Mesendoderm (in vitro differentiated cells): ENCODE results near the gene ANKMY1.

Experiments used
- DNase-seq: peaks from one replicate; pipeline ENCODE4 v3.0.0; 2013
- H2AK5ac ChIP-seq: 2 replicates; pipeline ENCODE4 v1.6.1; 2013; ENCODE audit warnings: low read length, inconsistent platforms
- H2BK120ac ChIP-seq: 2 replicates; pipeline ENCODE4 v1.6.1; 2013; ENCODE audit warnings: low read depth, mild to moderate bottlenecking, low read length, moderate library complexity, mixed read lengths
- H2BK15ac ChIP-seq: replicated peaks from 2 replicates; pipeline ENCODE4 v1.6.1; 2013; ENCODE audit warnings: low read depth, mild to moderate bottlenecking, moderate library complexity
- H2BK5ac ChIP-seq: 2 replicates; pipeline ENCODE4 v1.6.1; 2013; ENCODE audit warnings: low read length, inconsistent platforms
- H3K18ac ChIP-seq: 2 replicates; pipeline ENCODE4 v1.6.1; 2013; ENCODE audit warnings: mild to moderate bottlenecking, low read length, mixed read lengths
- H3K23ac ChIP-seq: one replicate; pipeline ENCODE4 v1.6.1; 2013; ENCODE audit warnings: low read length
- H3K27ac ChIP-seq: 2 replicates; pipeline ENCODE4 v1.5.1; 2013; ENCODE audit warnings: low read depth, mild to moderate bottlenecking, inconsistent platforms, low read length, moderate library complexity
- H3K27me3 ChIP-seq: 2 replicates; pipeline ENCODE4 v1.6.1; 2013; ENCODE audit warnings: low read length, control low read depth, mild to moderate bottlenecking, inconsistent platforms; ENCODE audit not compliant: insufficient read depth, poor library complexity
- H3K36me3 ChIP-seq: 2 replicates; pipeline ENCODE4 v1.6.1; 2013; ENCODE audit warnings: low read length, inconsistent platforms; ENCODE audit not compliant: control insufficient read depth, insufficient read depth
- H3K4ac ChIP-seq: one replicate; pipeline ENCODE4 v1.6.1; 2013; ENCODE audit warnings: low read depth, mild to moderate bottlenecking, low read length, moderate library complexity
- H3K4me1 ChIP-seq: 2 replicates; pipeline ENCODE4 v1.6.1; 2013; ENCODE audit warnings: low read depth, low read length, inconsistent platforms; ENCODE audit not compliant: control insufficient read depth
- H3K4me2 ChIP-seq: 2 replicates; pipeline ENCODE4 v1.6.1; 2013; ENCODE audit warnings: low read length
- H3K4me3 ChIP-seq: 2 replicates; pipeline ENCODE4 v1.5.1; 2013; ENCODE audit warnings: mild to moderate bottlenecking, low read length
- H3K56ac ChIP-seq: one replicate; pipeline ENCODE4 v1.6.1; 2013; ENCODE audit warnings: low read length
- H3K79me1 ChIP-seq: 2 replicates; pipeline ENCODE4 v1.6.1; 2013; ENCODE audit warnings: low read length, inconsistent platforms
- H3K79me2 ChIP-seq: 2 replicates; pipeline ENCODE4 v1.6.1; 2013; ENCODE audit warnings: mild to moderate bottlenecking, low read length; ENCODE audit not compliant: control insufficient read depth, insufficient read depth
- H3K9ac ChIP-seq: 2 replicates; pipeline ENCODE4 v1.6.1; 2013; ENCODE audit warnings: low read length, inconsistent platforms
- H4K5ac ChIP-seq: one replicate; pipeline ENCODE4 v1.6.1; 2013; ENCODE audit warnings: low read length
- H4K8ac ChIP-seq: one replicate; pipeline ENCODE4 v1.6.1; 2013; ENCODE audit warnings: low read depth, mild to moderate bottlenecking, control low read depth, low read length, moderate library complexity
- WGBS: extraction: QIAGEN DNeasy Blood & Tissue Kit; methylation state at CpG from one replicate; pipeline ENCODE4 v1.1.7; 2013; ENCODE audit warnings: low lambda C conversion rate, missing lambda C conversion rate; ENCODE audit not compliant: insufficient coverage; ENCODE audit errors: extremely low coverage; 5-methylcytosine and 5-hydroxymethylcytosine counted together

The ANKMY1 gene

DNA sequence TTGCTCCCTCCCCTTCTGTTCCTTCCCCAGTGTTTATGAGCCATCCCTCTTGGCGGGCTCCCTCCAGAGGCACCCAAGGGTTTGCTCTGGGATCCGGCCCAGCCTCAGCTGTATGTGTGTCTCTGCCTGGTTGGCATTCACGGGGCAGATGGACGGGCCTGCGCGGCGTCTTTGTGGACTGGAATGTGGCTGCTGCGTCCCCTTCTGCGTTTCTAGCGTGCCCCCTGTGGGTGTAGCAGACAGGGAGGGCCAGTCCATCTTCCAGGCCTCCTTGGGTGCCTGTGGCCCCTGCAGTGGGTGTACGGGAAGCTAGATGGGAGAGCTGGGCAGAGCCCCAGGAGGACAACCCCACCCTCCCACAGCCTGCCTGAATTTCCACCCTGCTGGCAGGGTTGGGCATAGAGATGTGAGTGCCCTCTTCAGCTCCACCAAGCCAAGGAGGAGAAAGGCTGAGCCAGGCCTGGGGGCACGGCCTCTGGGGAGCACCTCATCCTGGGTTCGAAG lies 106.6 kb downstream of the ANKMY1 start:
- no peak overlapping the region for H3K9ac ChIP-seq
- H3K4me3 ChIP-seq, result no peak overlapping the region
- H3K56ac ChIP-seq, result no peak overlapping the region
- H2AK5ac ChIP-seq, result no peak overlapping the region
- no peak overlapping the region for H3K4me2 ChIP-seq
- H3K18ac ChIP-seq, result no peak overlapping the region
- H3K4me1 ChIP-seq, result peaks cover 3% of the 10 kb centered on the region
- H2BK15ac ChIP-seq, result no peak overlapping the region
- H3K27me3 ChIP-seq, result peaks cover 12% of the 10 kb centered on the region
- no peak overlapping the region for H3K27ac ChIP-seq
- no peak for DNase-seq
- H3K4ac ChIP-seq, result no peak overlapping the region
- no peaks in the 10 kb centered on the region for H3K79me2 ChIP-seq
- H3K23ac ChIP-seq, result no peak overlapping the region
- WGBS, result no CpG with 5 or more reads among the region's 13 CpGs
- no peaks in the 10 kb centered on the region for H3K79me1 ChIP-seq
- no peak overlapping the region for H2BK5ac ChIP-seq
- no peak overlapping the region for H4K8ac ChIP-seq
- no peaks in the 10 kb centered on the region for H3K36me3 ChIP-seq
- H2BK120ac ChIP-seq, result no peak overlapping the region
- no peak overlapping the region for H4K5ac ChIP-seq

DNA sequence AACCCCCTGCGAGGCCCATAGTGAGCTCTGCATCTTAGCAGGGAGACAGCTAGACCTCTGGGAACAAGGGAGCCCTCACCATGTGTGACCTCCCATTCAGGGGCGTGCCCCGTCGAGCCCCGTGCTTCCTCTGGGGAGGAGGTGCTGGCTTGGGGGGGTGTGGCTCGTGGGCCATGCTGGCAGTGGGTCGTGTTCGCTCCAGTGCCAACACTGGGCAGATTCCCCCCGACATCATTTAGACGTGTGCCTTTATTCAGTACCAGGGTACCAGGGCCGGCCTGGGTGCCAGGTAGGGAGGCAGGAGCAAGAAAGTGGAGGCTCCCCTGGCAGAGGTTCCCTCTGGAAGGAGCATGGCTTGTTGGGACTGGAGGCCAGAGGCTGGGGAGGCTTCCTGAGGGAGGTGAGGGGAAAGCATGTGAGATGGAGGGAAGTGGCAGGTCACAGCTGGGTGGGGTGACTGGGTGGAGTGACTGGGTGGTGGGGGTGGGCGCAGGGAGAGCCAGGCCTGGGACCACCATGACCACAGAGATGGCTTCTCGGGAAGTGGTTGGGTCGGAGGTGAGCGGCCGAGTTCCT lies 107.2 kb downstream of the ANKMY1 start:
- Histone ChIP-seq H3K4me1 (peaks cover 3% of the 10 kb centered on the region), H3K79me2 (no peaks in the 10 kb centered on the region), H3K23ac (no peak overlapping the region), H3K27ac (no peak overlapping the region), H2BK120ac (no peak overlapping the region), H3K4ac (no peak overlapping the region), H2AK5ac (no peak overlapping the region), H3K36me3 (no peaks in the 10 kb centered on the region), H4K8ac (no peak overlapping the region), H3K27me3 (peaks cover 12% of the 10 kb centered on the region), H3K79me1 (no peaks in the 10 kb centered on the region), H3K56ac (no peak overlapping the region), H3K4me3 (no peak overlapping the region), H3K18ac (no peak overlapping the region), H4K5ac (no peak overlapping the region), H3K9ac (no peak overlapping the region), H3K4me2 (no peak overlapping the region), H2BK15ac (no peak overlapping the region), H2BK5ac (no peak overlapping the region)
- no peak for DNase-seq
- no CpG with 5 or more reads among the region's 16 CpGs for WGBS

DNA sequence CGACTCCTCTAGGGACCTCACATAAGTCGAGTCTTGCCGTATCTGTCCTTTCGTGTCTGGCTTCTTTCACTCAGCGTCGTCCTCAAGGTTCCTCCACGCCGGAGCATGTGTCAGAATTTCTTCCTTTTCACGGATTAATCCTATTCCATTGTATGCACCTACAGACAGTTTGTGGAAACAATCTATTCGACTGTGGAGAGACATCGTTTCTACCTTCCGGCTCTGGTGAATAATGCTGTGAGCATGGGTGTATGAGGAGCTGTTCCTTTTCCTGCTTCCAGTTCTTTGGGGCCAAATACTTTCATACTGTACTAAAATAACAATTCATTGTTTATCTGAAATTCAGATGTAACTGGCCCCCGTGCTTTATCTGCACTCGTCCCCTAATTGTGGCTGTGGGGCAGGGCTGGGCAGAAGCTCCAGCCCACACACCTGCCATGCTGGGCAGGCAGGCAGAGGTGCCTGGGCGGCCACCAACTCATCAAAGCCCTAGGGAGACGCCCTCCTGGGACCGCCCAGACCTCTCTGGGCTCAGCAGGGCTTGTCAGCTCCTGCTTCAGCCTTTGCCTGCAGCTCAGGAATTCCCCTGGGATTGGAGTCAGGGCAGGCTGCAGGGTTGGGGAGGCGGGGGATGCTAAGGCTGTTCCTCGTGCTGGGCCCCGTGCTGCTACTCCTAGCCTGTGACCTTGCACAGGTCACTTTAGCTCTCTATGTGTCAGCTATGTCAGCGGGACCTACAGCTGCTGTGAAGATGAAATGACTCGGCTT lies 107.8 kb downstream of the ANKMY1 start:
- no peak overlapping the region for H3K23ac ChIP-seq
- H2BK120ac ChIP-seq, result no peak overlapping the region
- no peak overlapping the region for H3K9ac ChIP-seq
- H3K18ac ChIP-seq, result no peak overlapping the region
- H3K4me1 ChIP-seq, result peaks cover 3% of the 10 kb centered on the region
- no peak overlapping the region for H3K4me2 ChIP-seq
- no peaks in the 10 kb centered on the region for H3K36me3 ChIP-seq
- DNase-seq, result peak; percentile 46
- no peak overlapping the region for H2BK5ac ChIP-seq
- no peak overlapping the region for H3K4me3 ChIP-seq
- no peak overlapping the region for H3K27ac ChIP-seq
- no peak overlapping the region for H3K56ac ChIP-seq
- no peak overlapping the region for H3K4ac ChIP-seq
- H2BK15ac ChIP-seq, result no peak overlapping the region
- no peaks in the 10 kb centered on the region for H3K79me1 ChIP-seq
- H3K27me3 ChIP-seq, result peaks cover 11% of the 10 kb centered on the region
- no peaks in the 10 kb centered on the region for H3K79me2 ChIP-seq
- no peak overlapping the region for H4K8ac ChIP-seq
- no CpG with 5 or more reads among the region's 22 CpGs for WGBS
- H4K5ac ChIP-seq, result no peak overlapping the region
- H2AK5ac ChIP-seq, result no peak overlapping the region

GRCh38 chr2:240448387-240449274 lies 109.2 kb downstream of the ANKMY1 start:
- Histone ChIP-seq H3K18ac (no peak overlapping the region), H3K4me2 (no peak overlapping the region), H3K79me2 (no peaks in the 10 kb centered on the region), H3K4ac (no peak overlapping the region), H2BK5ac (no peak overlapping the region), H3K79me1 (no peaks in the 10 kb centered on the region), H3K56ac (no peak overlapping the region), H4K5ac (no peak overlapping the region), H3K27me3 (peaks cover under 1% of the 10 kb centered on the region), H3K4me1 (no peaks in the 10 kb centered on the region), H2BK120ac (no peak overlapping the region), H3K9ac (no peak overlapping the region), H3K36me3 (no peaks in the 10 kb centered on the region), H2AK5ac (no peak overlapping the region), H3K23ac (no peak overlapping the region), H4K8ac (no peak overlapping the region), H2BK15ac (no peak overlapping the region), H3K4me3 (no peak overlapping the region), H3K27ac (no peak overlapping the region)
- DNase-seq, result no peak
- WGBS, result no CpG with 5 or more reads among the region's 23 CpGs

DNA sequence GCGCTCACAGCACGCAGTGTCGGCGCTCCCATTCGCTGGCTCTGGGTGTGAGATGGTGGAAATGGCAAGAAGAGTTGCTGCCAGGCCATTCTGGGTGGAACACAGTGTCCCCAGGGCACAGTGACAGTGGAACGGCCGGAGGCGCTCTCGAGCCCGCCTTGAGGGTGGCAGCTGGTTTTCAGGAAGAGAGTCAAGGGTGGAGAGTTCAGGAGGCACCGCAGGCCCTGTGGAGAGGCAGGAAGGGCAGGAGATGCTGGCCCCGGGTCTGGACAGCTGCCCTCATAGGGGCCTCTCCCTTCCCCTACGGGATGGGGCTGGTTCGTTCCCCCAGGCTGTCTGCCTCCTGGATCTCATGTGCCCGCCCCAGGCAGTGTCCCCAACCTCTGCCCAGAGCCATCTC lies 109.9 kb downstream of the ANKMY1 start:
- H3K56ac ChIP-seq, result no peak overlapping the region
- no peak overlapping the region for H3K27ac ChIP-seq
- DNase-seq, result no peak
- no peak overlapping the region for H2AK5ac ChIP-seq
- no peak overlapping the region for H4K8ac ChIP-seq
- no peak overlapping the region for H4K5ac ChIP-seq
- no peaks in the 10 kb centered on the region for H3K4me1 ChIP-seq
- WGBS, result no CpG with 5 or more reads among the region's 15 CpGs
- no peak overlapping the region for H3K4ac ChIP-seq
- H2BK15ac ChIP-seq, result no peak overlapping the region
- H2BK5ac ChIP-seq, result no peak overlapping the region
- H3K4me3 ChIP-seq, result no peak overlapping the region
- no peaks in the 10 kb centered on the region for H3K36me3 ChIP-seq
- H2BK120ac ChIP-seq, result no peak overlapping the region
- H3K18ac ChIP-seq, result no peak overlapping the region
- no peak overlapping the region for H3K4me2 ChIP-seq
- H3K23ac ChIP-seq, result no peak overlapping the region
- H3K9ac ChIP-seq, result no peak overlapping the region
- H3K79me1 ChIP-seq, result no peaks in the 10 kb centered on the region
- no peaks in the 10 kb centered on the region for H3K27me3 ChIP-seq
- no peaks in the 10 kb centered on the region for H3K79me2 ChIP-seq
